A549 treated with CORT108297 at 1 μM for 4 hours (cell line): ENCODE results near the gene REG3G. TPM values are rescaled to one million over a fixed set of nuclear protein-coding genes. Genes with fewer than 3 reads are reported as not detected.

Experiments used
- total RNA-seq: library from RNA; stranded (reverse); fragments of 200-300 nt; extraction: Qiagen RNA extraction; gene quantifications from 5 replicates; pipeline ENCODE4 v1.2.3, GENCODE V29; 2022

The REG3G gene
- not detected in 5 replicates for total RNA-seq

DNA sequence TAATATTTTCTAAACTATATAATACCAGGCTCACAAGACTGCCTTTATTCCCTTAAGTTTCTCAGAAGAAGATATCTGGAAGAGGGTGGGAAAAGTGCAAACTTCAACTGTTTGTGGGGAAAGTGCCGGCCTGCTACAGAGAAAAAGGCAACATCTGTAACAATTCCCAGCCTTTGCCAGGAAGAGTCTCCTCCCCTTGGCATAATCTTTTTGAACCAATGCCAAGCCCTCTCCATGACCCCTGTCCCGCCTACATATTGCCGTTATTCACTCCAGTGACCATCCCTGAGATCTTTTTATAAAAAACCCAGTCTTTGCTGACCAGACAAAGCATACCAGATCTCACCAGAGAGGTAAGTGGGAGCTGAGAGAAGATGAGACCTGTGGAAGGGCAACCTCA lies at the start of gene REG3G:
Gene REG3G (plus strand): TSS at position 282 of the 400 bp plus-strand sequence. CDS start 392 bp downstream, outside the sequence.

Other genes with a start within 250 kb of the REG3G start
- not detected in 5 replicates for gene REG1B, start 62.3 kb downstream of the REG3G start, total RNA-seq
- gene REG1A, start 94.8 kb downstream of the REG3G start, total RNA-seq, result not detected in 5 replicates
- not detected in 5 replicates for gene REG3A, start 134.1 kb downstream of the REG3G start, total RNA-seq